BJ (cell line): ENCODE measurements around the gene FBXW8. TPM values are rescaled to one million over a fixed set of nuclear protein-coding genes. Genes with fewer than 3 reads are reported as not detected.

ENCODE experiments used
- CTCF ChIA-PET: fragments of 350-600 bp; formaldehyde crosslinking; extraction: SDS; loops from one replicate; lab custom pipeline; 2021; ENCODE audit warnings: antibody characterized with exemption, inconsistent platforms; lab: Yijun Ruan, JAX
- POLR2A ChIA-PET: fragments of 300-600 bp; sonication (Branson Sonifier 250); formaldehyde crosslinking; extraction: SDS; loops from one replicate; lab custom pipeline; 2021; ENCODE audit warnings: antibody characterized with exemption; lab: Charles Lee
- DNase-seq: peaks from one replicate; pipeline ENCODE4 v3.0.0-alpha.2; 2011; ENCODE audit warnings: low read depth
- H3K27me3 ChIP-seq: 2 replicates; pipeline ENCODE4 v1.6.0; 2011; ENCODE audit warnings: low read length; ENCODE audit not compliant: control insufficient read depth, insufficient read depth
- H3K36me3 ChIP-seq: 2 replicates; pipeline ENCODE4 v1.5.1; 2011; ENCODE audit warnings: low read length; ENCODE audit not compliant: control insufficient read depth, insufficient read depth
- H3K4me3 ChIP-seq: 2 replicates; pipeline ENCODE4 v1.5.1; 2011; ENCODE audit warnings: low read depth, mild to moderate bottlenecking, control low read depth, low read length
- CTCF ChIP-seq: IDR thresholded peaks from 2 replicates; pipeline ENCODE4 v1.5.1; 2011; ENCODE audit warnings: low read depth, mild to moderate bottlenecking, control low read depth, inconsistent platforms, low read length, moderate library complexity; ENCODE audit not compliant: insufficient read depth
- polyA plus RNA-seq: library from polyadenylated mRNA; depleted of rRNA; stranded (reverse); fragments of >200 nt; gene quantifications from 2 replicates; pipeline ENCODE4 v1.2.3, GENCODE V29; 2011

FBXW8 gene
- polyA plus RNA-seq, 1 experiment = 27.3 TPM

GRCh38 chr12:116885491-116885890, 25.3 kb upstream of the FBXW8 start:
- no peak overlapping the region for H3K4me3 ChIP-seq
- peaks cover 31% of the 10 kb centered on the region for H3K27me3 ChIP-seq
- no peaks in the 10 kb centered on the region for H3K36me3 ChIP-seq
- no peak for TF ChIP-seq CTCF
- DNase-seq = no peak
- ChIA-PET CTCF (interaction anchor here (1.0 kb wide), 1 partner anchor 184 kb away, joined by 3 read pairs; no protein-coding TSS in a partner anchor), POLR2A (no interaction called here)

DNA sequence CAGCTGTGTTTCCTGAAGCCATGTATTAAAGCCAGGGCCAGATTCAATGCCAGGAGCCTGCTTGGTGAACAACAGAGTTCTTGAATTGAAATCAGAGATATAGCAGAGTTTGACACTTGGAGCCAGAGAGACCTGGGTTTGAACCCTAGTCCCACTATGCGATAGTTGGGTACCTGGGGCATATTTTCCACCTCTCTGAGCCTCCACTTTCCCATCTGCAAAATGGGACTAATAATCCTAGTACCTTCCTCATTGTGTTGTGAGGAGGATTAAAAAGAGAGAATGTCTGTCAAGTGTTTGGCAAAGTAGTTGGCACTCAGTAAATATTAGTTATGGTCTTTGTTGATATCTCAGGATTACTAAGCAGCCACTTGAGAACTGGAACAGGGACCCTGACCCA, 23.5 kb upstream of the FBXW8 start:
- ChIA-PET POLR2A (interaction anchor here (0.5 kb wide), 1 partner anchor 1731 kb away, joined by 12 read pairs; no protein-coding TSS in a partner anchor), CTCF (interaction anchor here (1.1 to 1.3 kb wide), 2 partner anchors 71 to 185 kb away, joined by 3 read pairs; no protein-coding TSS in a partner anchor)
- DNase-seq = no peak
- no peaks in the 10 kb centered on the region for H3K36me3 ChIP-seq
- no peak for TF ChIP-seq CTCF
- H3K27me3 ChIP-seq = peaks cover 24% of the 10 kb centered on the region
- H3K4me3 ChIP-seq = no peak overlapping the region

DNA sequence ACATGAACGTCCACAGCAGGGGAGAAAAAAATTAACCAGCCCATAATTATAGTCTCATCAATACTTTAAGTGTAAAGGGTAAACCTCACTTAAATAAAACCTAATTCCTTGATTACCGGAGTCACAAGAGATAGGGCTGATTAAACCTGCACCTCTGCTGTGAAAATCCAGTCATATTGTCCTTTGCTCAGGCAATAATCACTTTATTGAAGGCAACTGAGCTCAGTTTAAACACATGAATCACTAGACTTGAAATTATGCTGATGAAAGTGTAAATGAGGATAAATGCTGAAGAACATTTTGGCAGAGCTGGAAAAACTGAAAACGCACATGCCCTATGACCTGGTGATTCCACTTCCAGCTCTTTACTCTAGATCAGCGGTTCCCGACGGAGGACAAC, 22.9 kb upstream of the FBXW8 start:
- H3K36me3 ChIP-seq = no peaks in the 10 kb centered on the region
- peaks cover 21% of the 10 kb centered on the region for H3K27me3 ChIP-seq
- DNase-seq = no peak
- ChIA-PET POLR2A (interaction anchor here (0.5 kb wide), 1 partner anchor 1732 kb away, joined by 12 read pairs; no protein-coding TSS in a partner anchor), CTCF (interaction anchor here (1.1 to 1.3 kb wide), 2 partner anchors 72 to 186 kb away, joined by 3 read pairs; no protein-coding TSS in a partner anchor)
- H3K4me3 ChIP-seq = no peak overlapping the region
- no peak for TF ChIP-seq CTCF

GRCh38 chr12:116890330-116890729, 20.4 kb upstream of the FBXW8 start:
- ChIA-PET CTCF (no interaction called here), POLR2A (no interaction called here)
- no peak for DNase-seq
- no peak overlapping the region for H3K4me3 ChIP-seq
- no peak for TF ChIP-seq CTCF
- no peaks in the 10 kb centered on the region for H3K36me3 ChIP-seq
- peaks cover 15% of the 10 kb centered on the region for H3K27me3 ChIP-seq

DNA sequence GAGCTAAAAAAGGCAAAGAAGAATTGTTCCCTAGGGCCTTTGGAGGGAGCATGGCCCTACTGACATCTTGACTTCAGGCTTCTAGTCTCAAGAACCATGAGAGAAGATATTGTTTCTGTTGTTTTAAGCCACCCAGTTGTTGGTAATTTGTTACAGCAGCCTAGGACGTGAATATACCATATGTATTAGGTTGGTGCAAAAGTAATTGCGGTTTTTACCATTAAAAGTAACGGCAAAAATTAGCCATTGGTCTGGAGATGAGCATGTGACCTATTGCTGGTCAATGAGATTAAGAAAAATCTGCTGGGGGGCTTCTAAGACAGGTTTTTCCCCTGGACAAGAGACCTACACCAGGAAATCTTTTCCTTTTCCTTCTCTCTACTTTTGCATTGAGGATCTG, 19.7 kb upstream of the FBXW8 start:
- H3K4me3 ChIP-seq = no peak overlapping the region
- no peaks in the 10 kb centered on the region for H3K36me3 ChIP-seq
- DNase-seq = no peak
- no peak for TF ChIP-seq CTCF
- ChIA-PET CTCF (no interaction called here), POLR2A (no interaction called here)
- H3K27me3 ChIP-seq = peaks cover 13% of the 10 kb centered on the region
